NOMO-1 (cell line): ENCODE measurements around the gene PTPRZ1.

Source experiments
- DNase-seq, 2 experiments: peaks; one replicate each; lab custom pipeline; 2025; ENCODE audit not compliant: unreplicated experiment in 2 of 2; lab: John Stamatoyannopoulos, UW

PTPRZ1 gene

DNA sequence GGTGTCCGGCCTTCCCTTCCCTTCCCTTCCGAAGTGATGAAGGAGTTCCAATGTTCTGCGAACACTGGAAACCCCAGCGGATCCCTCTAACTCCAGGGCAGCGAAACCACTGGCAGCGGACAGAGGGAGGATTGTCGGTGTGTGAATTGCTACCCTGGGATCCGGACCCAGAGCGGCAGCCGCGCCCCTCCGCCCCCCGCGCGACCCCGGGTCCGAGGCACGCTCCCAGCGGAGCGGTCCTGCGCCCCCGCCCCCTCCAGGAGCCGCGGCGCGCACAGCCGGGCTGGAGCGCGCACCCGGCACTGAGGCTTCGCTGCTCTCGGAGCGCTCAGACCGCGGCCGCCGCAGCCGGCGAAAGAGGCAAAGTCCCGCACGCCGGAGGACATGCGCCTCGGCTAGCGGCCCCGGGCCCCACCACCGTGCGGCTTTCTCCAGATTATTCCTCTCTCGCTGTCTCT, at the start of gene PTPRZ1:
TSS of gene PTPRZ1 (plus strand) at position 331 of the 458 bp plus-strand sequence. CDS start 339 bp downstream, outside the sequence.
- no peak for DNase-seq

GRCh38 chr7:121824276-121824675, 48.7 kb upstream of the PTPRZ1 start:
- no peak for DNase-seq

DNA sequence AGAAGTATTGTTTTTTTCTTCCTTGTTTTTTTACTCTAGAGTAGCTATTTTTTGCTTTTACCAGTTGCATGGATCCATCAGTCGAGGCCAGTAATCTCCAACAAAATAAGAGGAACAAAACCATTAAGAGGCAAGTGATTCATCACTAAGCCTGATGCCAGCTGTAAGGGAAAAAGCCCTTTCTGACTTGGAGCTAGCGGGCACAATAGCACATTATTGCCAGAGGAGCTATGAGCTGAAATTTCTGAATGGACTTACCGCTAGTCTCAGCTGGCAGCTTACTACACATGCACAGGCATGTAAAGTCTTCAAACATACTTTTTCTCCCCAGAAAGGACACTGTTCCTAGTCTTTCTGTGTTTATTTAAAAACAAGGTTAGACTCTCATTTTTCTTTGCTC, 41.6 kb upstream of the PTPRZ1 start:
- DNase-seq = no peak

GRCh38 chr7:121831801-121832200, 41.2 kb upstream of the PTPRZ1 start:
- no peak for DNase-seq

DNA sequence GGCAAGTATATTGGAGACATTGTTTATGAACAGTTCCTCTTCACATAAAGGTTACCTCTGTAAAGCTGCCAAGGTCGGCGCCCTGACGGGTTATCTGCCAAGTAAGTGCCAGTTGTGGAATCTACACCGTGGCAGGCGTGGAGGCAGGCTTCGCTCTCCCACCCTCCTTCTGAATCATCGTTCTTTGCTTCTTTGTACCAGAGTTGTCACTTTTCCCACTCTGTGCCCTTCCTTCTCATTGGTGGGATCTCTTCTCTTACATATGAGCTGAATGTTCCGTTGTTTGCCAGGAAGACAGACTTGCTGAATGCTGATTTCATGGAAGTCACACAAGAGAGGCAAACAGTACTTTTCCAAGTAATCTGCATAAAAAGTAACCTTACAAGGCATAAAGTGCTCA, 40.6 kb upstream of the PTPRZ1 start:
- no peak for DNase-seq

GRCh38 chr7:121833991-121834390, 39.0 kb upstream of the PTPRZ1 start:
- no peak for DNase-seq

GRCh38 chr7:121837462-121837861, 35.5 kb upstream of the PTPRZ1 start:
- DNase-seq = no peak

- DNase-seq = no peak
These were observed 25.9 kb upstream of the PTPRZ1 start for GRCh38 chr7:121847041-121847440.

- no peak for DNase-seq
These were observed 19.7 kb upstream of the PTPRZ1 start for GRCh38 chr7:121853307-121853706.

- DNase-seq = no peak
These were observed 12.0 kb upstream of the PTPRZ1 start for GRCh38 chr7:121860953-121861352.

DNA sequence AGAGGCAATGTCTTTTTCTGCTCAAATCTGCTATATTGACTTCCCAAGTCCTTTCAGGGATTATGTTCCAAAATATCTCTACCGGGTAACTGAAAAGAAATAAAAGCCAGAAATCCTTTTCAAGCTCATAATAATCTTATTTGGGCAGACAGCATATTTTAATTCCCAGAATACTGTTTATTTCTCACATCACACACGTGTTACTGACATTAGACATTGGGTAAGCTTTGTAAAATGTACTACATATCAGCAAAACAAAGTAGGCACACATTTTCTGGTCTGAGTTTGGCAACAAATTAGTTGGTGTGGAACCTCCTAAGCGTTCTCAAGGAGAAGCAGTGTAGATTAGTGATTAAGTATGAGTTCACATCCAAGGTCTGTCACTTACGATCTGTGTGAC, 10.4 kb upstream of the PTPRZ1 start:
- DNase-seq = no peak

DNA sequence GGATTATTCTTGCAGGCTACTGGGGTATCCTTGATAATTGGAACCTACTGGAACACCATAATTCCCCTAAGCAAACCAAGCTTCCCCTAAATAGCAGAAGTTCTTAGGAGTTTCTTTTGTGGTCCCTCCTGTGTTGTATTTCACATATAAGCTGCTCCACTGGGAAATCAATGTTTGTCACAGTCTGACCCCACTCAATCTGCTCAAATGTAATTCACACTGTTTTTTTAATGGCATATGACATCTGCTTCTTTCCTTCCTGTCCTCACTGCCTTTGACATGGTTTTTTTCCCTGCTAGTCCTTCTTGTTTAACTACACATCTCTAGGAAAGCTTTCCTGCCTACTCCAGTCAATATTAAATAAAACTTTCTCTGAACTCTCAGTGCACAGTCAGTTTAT, 1.8 kb upstream of the PTPRZ1 start:
- no peak for DNase-seq

- no peak for DNase-seq
These were observed 581 bp downstream of the PTPRZ1 start for GRCh38 chr7:121873289-121874194.

- DNase-seq = no peak
These were observed 1.3 kb downstream of the PTPRZ1 start for GRCh38 chr7:121874298-121874697.

DNA sequence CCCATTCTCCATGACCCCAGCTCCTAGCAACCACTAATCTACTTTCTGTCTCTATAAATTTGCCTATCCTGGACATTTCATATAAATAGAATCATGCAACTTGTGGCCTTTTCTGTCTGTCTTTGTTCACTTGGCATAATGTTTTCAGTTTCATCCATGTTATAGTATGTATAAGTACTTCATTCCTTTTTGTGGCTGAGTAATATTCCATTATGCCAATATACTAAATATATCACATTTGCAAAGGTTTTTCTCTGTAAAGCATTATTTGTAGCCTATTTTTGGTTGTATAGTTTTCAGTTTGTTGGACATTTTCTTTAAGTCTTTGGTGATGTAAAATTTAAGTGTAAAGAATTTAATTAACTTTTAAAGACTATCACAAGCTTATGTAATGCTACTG, 2.2 kb downstream of the PTPRZ1 start:
- DNase-seq = no peak

GRCh38 chr7:121876656-121877500, 3.9 kb downstream of the PTPRZ1 start:
- DNase-seq = no peak

DNA sequence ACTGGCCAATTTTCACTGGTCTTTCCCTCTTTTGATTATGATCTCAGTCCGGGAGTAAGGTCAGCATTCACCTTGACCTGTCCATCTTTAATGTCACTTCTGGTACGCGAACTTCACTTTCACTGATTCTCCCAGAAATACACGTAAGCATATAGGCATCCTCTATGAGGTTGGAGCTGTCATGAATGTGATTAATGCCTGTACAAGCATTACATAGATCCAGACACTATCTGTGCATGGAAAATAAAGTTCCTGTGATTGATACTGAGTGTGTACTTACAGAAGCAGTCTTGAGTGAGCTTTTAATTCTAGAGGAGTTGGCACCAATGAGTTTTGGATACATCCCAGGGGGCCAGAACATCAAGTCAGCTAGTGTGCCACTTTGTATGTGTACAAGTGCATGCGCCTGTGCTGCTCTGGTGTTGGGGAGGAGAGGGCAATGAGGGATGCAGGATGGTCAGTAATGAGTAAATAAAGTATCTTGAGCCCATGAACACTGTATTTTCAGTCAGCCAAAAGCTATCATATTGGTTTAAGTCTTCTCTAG, 6.0 kb downstream of the PTPRZ1 start:
- DNase-seq = no peak

- no peak for DNase-seq
These were observed 6.6 kb downstream of the PTPRZ1 start for GRCh38 chr7:121879544-121879943.

DNA sequence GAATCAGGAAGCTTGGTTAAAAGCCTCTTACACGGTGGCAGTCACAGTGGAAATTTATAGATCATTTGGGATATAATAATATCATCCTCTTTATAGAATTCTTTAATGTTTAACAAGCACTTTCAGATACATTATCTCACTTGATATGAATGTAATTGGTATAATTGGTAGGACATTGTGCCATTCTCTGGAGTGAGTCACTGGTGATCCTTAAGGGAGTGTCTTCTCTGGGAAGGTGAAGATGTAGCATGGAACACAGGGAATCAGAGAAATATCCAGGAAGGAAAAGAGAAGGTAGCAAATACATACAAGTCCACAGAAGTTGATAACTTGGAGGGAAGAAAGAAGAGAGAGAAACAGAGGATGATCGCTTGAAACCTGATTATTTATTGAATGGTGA, 9.8 kb downstream of the PTPRZ1 start:
- no peak for DNase-seq

DNA sequence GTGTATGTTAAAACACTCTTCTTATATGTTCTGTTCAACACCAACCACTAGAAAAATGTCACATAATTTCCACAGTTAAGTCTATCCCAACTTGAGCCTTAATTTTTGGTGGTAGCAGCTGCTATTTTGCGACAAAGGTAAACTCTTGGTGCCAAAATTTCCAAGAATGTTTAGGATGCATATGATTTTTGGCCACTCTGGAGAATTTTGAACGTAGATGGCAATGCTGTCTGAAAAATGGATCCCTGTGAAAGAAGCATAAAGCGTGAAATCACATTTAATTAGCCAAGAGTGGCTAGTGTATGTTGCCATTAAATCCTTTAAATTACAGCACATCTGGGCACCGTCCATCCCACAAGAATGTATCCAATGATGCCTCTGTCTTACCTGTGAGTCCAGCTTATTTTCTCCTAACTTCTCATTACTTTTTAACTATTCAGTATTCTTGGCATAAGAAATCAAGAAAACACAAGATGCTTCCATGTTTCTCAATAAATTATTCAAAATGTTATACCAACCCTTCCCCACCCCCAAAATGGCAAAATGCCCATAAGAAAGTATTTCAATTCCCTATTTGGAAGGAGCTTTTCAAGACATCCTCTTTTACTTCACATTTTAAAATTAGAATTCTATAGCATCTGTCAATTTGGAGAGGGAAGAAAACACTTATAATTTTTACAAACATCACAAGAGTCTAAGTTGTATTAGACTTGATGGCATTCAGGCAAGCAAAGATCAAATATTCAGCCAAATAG, 12.4 kb downstream of the PTPRZ1 start:
- DNase-seq = no peak

DNA sequence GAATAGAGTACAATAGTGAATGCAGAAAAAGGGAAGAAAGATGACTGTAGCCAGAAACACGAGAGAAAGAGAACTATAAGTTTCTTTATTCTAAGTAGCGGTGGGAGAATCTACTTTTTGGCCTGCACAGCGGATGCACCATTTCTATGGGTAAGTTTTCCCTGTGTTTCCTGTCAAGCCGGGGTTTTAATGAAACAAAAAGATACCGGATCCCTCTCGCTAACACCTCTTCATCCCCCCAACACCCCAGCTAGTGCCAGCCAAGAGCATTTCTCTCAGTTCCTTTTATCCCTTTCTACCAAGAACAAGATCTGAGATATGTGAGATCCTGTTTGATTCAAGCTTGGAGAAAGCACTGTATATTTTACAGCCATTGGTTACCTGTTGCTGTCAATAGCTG, 14.7 kb downstream of the PTPRZ1 start:
- no peak for DNase-seq
